Panc1 (cell line): Measurements from ENCODE around the gene SYCP2L. TPM values are rescaled to one million over a fixed set of nuclear protein-coding genes. Genes with fewer than 3 reads are reported as not detected.

Source experiments
- ATAC-seq: fragments of 200-7000 bp; cut with Tn5 transposase; 2 replicates; pipeline ENCODE4 v1.9.1; 2020; ENCODE audit warnings: mild to moderate bottlenecking, moderate library complexity
- BruUV-seq: library from RNA; stranded (reverse); fragments of 400-500 nt; replicated peaks from 2 replicates; lab custom pipeline; 2021; lab: Mats Ljungman, UMichigan
- CTCF ChIA-PET: fragments of 300-600 bp; sonication (Branson Sonifier 250); formaldehyde crosslinking; loops from one replicate; lab custom pipeline; 2022; ENCODE audit warnings: antibody characterized with exemption; lab: Charles Lee
- POLR2A ChIA-PET: fragments of 300-600 bp; sonication (Branson Sonifier 250); formaldehyde crosslinking; loops from one replicate; lab custom pipeline; 2022; ENCODE audit warnings: antibody characterized with exemption; lab: Charles Lee
- DNase-seq: peaks from one replicate; pipeline ENCODE4 v3.0.0-alpha.2; 2010; ENCODE audit warnings: low read depth, low spot score
- H3K27ac ChIP-seq: 2 replicates; pipeline ENCODE4 v1.5.1; 2011; ENCODE audit warnings: mild to moderate bottlenecking, low read length, inconsistent platforms
- H3K27me3 ChIP-seq: fragments of 200-500 bp; sonication (Bioruptor generic); 2 replicates; pipeline ENCODE4 v1.6.0; 2014; ENCODE audit warnings: low read length, inconsistent platforms; ENCODE audit not compliant: control insufficient read depth, insufficient read depth
- H3K36me3 ChIP-seq: fragments of 200-500 bp; sonication (Bioruptor generic); 2 replicates; pipeline ENCODE4 v1.5.1; 2014; ENCODE audit warnings: inconsistent platforms, mild to moderate bottlenecking, low read length, moderate library complexity; ENCODE audit not compliant: control insufficient read depth, insufficient read depth
- H3K4me1 ChIP-seq: 2 replicates; pipeline ENCODE4 v1.5.1; 2011; ENCODE audit warnings: inconsistent platforms, mild to moderate bottlenecking, low read length, moderate library complexity; ENCODE audit not compliant: control insufficient read depth, insufficient read depth
- H3K4me3 ChIP-seq, 2 experiments: 2 replicates each; pipeline ENCODE4 v1.5.1; 2011 to 2012; ENCODE audit warnings: low read depth in 2 of 2, low read length in 2 of 2, mild to moderate bottlenecking in 2 of 2, inconsistent platforms in 1 of 2, moderate library complexity in 1 of 2
- H3K9me3 ChIP-seq: fragments of 200-500 bp; sonication (Bioruptor generic); 2 replicates; pipeline ENCODE4 v1.5.1; 2014; ENCODE audit warnings: low read depth, mild to moderate bottlenecking, inconsistent platforms, low read length, moderate library complexity; ENCODE audit not compliant: control insufficient read depth, insufficient read depth
- POLR2AphosphoS5 ChIP-seq: IDR thresholded peaks from 2 replicates; pipeline ENCODE4 v1.6.1; 2012; ENCODE audit warnings: mild to moderate bottlenecking, low read depth, low read length, moderate library complexity
- SIN3A ChIP-seq: IDR thresholded peaks from 2 replicates; pipeline ENCODE4 v1.6.1; 2012; ENCODE audit warnings: low read depth, mild to moderate bottlenecking, low read length, moderate library complexity, borderline replicate concordance; ENCODE audit not compliant: insufficient read depth
- TCF7L2 ChIP-seq: IDR thresholded peaks from 2 replicates; pipeline ENCODE4 v1.6.1; 2011; ENCODE audit warnings: mild to moderate bottlenecking, low read depth, low read length, inconsistent platforms
- in situ Hi-C: cut with HindIII; loops from 2 replicates; pipeline ENCODE4 v1.10.0; 2016; ENCODE audit warnings: low sequenced_read_pairs, low pct_unique_long_range_greater_than_20kb
- intact Hi-C: fragments of 100-400 bp; cut with micrococcal nuclease; formaldehyde crosslinking; loops from one replicate; pipeline ENCODE4 v1.10.0; 2022; ENCODE audit not compliant: unreplicated experiment
- total RNA-seq: library from RNA; stranded (reverse); gene quantifications from one replicate; pipeline ENCODE4 v1.2.1, GENCODE V29; 2021; ENCODE audit not compliant: unreplicated experiment
- TF ChIP-seq, protein P1 (sequence below): fragments of 450-650 bp; IDR thresholded peaks from 2 replicates; pipeline ENCODE4 v1.5.1; 2017; ENCODE audit warnings: mild to moderate bottlenecking
- TF ChIP-seq, protein P2 (sequence below), 2 experiments: IDR thresholded peaks; 2 replicates each; pipeline ENCODE4 v1.6.1; 2011 to 2012; ENCODE audit warnings: low read depth in 2 of 2, control low read depth in 1 of 2, low read length in 1 of 2, mild to moderate bottlenecking in 1 of 2, moderate library complexity in 1 of 2; ENCODE audit not compliant: insufficient read depth in 1 of 2

The SYCP2L gene
- total RNA-seq, 1 experiment from 2014 or later, result 2.4 TPM

DNA sequence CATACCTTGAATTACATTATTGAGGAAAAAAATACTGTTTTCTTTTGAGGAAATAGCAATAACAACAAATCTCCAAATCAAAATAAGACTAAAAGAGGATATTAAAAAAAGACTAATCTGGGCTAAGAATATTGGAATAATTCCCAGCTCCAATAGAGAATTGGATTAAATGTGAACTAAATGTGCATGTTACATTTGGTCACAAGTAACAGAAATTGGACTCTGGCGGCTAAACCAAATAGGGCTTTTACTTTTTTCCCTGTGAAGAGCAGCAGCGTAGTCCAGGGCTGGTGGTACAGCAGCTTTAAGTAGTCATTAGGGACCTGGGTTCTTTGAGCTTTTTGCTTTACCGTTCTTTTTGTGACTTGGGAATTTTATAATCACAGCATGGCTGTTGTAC is 85.3 kb downstream of the SYCP2L start:
- TF ChIP-seq SIN3A (no peak), POLR2AphosphoS5 (no peak), TCF7L2 (no peak)
- TF ChIP-seq, protein P1, sequence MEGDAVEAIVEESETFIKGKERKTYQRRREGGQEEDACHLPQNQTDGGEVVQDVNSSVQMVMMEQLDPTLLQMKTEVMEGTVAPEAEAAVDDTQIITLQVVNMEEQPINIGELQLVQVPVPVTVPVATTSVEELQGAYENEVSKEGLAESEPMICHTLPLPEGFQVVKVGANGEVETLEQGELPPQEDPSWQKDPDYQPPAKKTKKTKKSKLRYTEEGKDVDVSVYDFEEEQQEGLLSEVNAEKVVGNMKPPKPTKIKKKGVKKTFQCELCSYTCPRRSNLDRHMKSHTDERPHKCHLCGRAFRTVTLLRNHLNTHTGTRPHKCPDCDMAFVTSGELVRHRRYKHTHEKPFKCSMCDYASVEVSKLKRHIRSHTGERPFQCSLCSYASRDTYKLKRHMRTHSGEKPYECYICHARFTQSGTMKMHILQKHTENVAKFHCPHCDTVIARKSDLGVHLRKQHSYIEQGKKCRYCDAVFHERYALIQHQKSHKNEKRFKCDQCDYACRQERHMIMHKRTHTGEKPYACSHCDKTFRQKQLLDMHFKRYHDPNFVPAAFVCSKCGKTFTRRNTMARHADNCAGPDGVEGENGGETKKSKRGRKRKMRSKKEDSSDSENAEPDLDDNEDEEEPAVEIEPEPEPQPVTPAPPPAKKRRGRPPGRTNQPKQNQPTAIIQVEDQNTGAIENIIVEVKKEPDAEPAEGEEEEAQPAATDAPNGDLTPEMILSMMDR, result no peak
- TF ChIP-seq, protein P2, sequence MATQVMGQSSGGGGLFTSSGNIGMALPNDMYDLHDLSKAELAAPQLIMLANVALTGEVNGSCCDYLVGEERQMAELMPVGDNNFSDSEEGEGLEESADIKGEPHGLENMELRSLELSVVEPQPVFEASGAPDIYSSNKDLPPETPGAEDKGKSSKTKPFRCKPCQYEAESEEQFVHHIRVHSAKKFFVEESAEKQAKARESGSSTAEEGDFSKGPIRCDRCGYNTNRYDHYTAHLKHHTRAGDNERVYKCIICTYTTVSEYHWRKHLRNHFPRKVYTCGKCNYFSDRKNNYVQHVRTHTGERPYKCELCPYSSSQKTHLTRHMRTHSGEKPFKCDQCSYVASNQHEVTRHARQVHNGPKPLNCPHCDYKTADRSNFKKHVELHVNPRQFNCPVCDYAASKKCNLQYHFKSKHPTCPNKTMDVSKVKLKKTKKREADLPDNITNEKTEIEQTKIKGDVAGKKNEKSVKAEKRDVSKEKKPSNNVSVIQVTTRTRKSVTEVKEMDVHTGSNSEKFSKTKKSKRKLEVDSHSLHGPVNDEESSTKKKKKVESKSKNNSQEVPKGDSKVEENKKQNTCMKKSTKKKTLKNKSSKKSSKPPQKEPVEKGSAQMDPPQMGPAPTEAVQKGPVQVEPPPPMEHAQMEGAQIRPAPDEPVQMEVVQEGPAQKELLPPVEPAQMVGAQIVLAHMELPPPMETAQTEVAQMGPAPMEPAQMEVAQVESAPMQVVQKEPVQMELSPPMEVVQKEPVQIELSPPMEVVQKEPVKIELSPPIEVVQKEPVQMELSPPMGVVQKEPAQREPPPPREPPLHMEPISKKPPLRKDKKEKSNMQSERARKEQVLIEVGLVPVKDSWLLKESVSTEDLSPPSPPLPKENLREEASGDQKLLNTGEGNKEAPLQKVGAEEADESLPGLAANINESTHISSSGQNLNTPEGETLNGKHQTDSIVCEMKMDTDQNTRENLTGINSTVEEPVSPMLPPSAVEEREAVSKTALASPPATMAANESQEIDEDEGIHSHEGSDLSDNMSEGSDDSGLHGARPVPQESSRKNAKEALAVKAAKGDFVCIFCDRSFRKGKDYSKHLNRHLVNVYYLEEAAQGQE (IDR thresholded peaks at IDR 0.05; ENCODE audit: insufficient read depth in 1 of 2, low read depth in 2 of 2, low read length in 1 of 2), result no peak
- ChIA-PET POLR2A (interaction anchor here (0.6 kb wide), 1 partner anchor 71 kb away, joined by 4 read pairs; no protein-coding TSS in a partner anchor), CTCF (no interaction called here)
- Histone ChIP-seq H3K9me3 (no peaks in the 10 kb centered on the region; the same call in 1 of the 2 replicates), H3K27me3 (no peaks in the 10 kb centered on the region), H3K4me3 (no peak overlapping the region), H3K36me3 (no peaks in the 10 kb centered on the region), H3K27ac (no peak overlapping the region), H3K4me1 (no peaks in the 10 kb centered on the region)
- in situ Hi-C loops, result no loop called here
- ATAC-seq (no peak), DNase-seq (no peak)
- no TSS peak for BruUV-seq
- intact Hi-C loops, result no loop called here

DNA sequence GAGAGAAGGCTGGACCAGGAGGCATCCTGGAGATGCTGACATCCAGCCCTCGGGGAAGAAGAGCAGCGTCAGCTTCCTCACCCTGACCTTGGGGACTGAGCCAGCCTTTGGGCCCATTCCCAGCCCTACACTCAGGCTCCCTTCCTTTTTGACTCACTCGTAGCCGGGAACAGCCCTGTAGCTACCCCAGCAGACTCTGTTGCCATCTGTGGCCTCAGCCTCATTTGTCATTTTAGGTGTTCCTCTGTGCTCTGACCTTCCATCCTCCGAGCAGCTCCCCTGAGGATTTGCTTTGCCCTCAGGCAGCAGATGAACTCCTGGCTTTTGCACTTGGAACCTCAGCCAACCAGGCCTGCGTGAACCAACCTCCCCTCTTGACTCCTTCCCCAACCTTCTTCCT is 89.7 kb downstream of the SYCP2L start:
- no peak overlapping the region for H3K4me3 ChIP-seq
- TF ChIP-seq POLR2AphosphoS5 (no peak), SIN3A (no peak), TCF7L2 (no peak)
- TF ChIP-seq, protein P1, result no peak
- TF ChIP-seq, protein P2 (IDR thresholded peaks at IDR 0.05; ENCODE audit: insufficient read depth in 1 of 2, low read depth in 2 of 2, low read length in 1 of 2), result no peak
- H3K4me1 ChIP-seq, result no peaks in the 10 kb centered on the region
- no peaks in the 10 kb centered on the region for H3K9me3 ChIP-seq
- intact Hi-C loops (no loop called here), in situ Hi-C loops (no loop called here)
- peak; percentile 46; the same call in 1 of the 2 replicates for ATAC-seq
- no peaks in the 10 kb centered on the region for H3K27me3 ChIP-seq
- BruUV-seq, result no TSS peak
- ChIA-PET CTCF (interaction anchor here (0.7 kb wide), 1 partner anchor 563 kb away, joined by 3 read pairs; no protein-coding TSS in a partner anchor), POLR2A (interaction anchor here (0.5 kb wide), 1 partner anchor 88 kb away, joined by 3 read pairs; no protein-coding TSS in a partner anchor)
- DNase-seq, result no peak
- no peaks in the 10 kb centered on the region for H3K36me3 ChIP-seq
- no peak overlapping the region for H3K27ac ChIP-seq
